Ovary (tissue), 3 donors: ENCODE data around the gene SPOCK1.

Source experiments
- POLR2A ChIP-seq: fragments of 450-650 bp; IDR thresholded peaks from one replicate; pipeline ENCODE4 v1.6.1; 2017; ENCODE audit warnings: antibody characterized with exemption, mild to moderate bottlenecking, moderate library complexity
- TF ChIP-seq, protein P1 (sequence below), 3 donors: fragments of 450-650 bp in 2 of 3; fragments of 200-600 bp in 1 of 3; IDR thresholded peaks; one replicate each; pipeline versions ENCODE4 v1.5.1 to v1.8.0; 2016 to 2022; ENCODE audit warnings: antibody characterized with exemption in 3 of 3, mild to moderate bottlenecking in 1 of 3
- donor health status: DM: no; HTN: no; CAD: no.

DNA sequence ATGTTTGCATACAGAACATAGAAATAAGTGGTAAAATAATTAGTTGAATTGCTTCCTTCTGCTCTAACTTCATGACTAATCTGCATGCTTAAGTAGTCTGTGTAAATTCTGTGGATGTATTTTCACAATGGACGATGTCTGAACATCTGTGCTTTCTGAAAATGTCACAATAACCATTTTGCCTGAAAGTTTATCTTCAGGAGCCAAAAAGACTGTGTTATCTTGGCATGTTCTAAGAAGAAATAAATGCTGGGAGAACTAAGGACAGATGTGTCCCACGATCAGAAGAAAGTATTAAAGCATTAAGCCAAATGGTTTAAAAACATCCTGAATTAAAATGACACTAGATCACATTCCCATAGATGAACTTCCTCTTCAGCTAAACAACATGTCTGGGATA, 397.6 kb downstream of the SPOCK1 start:
- TF ChIP-seq POLR2A, result no peak
- TF ChIP-seq, protein P1, sequence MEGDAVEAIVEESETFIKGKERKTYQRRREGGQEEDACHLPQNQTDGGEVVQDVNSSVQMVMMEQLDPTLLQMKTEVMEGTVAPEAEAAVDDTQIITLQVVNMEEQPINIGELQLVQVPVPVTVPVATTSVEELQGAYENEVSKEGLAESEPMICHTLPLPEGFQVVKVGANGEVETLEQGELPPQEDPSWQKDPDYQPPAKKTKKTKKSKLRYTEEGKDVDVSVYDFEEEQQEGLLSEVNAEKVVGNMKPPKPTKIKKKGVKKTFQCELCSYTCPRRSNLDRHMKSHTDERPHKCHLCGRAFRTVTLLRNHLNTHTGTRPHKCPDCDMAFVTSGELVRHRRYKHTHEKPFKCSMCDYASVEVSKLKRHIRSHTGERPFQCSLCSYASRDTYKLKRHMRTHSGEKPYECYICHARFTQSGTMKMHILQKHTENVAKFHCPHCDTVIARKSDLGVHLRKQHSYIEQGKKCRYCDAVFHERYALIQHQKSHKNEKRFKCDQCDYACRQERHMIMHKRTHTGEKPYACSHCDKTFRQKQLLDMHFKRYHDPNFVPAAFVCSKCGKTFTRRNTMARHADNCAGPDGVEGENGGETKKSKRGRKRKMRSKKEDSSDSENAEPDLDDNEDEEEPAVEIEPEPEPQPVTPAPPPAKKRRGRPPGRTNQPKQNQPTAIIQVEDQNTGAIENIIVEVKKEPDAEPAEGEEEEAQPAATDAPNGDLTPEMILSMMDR (IDR thresholded peaks at IDR 0.05), result no peak
